ENCODE measurements around the gene NEURL3.
A peak's percentile ranks its signal among the peaks of the same experiment; 100 is the strongest.

The NEURL3 gene

GRCh38 chr2:96539215-96539920, 34.2 kb upstream of the NEURL3 start:
- no peak for DNase-seq

- peak; percentile 95 for DNase-seq
These were observed 33.5 kb upstream of the NEURL3 start for GRCh38 chr2:96538487-96539214.

- peak; percentile 75 for DNase-seq
These were observed 32.8 kb upstream of the NEURL3 start for GRCh38 chr2:96537734-96538486.

- peak; percentile 83 for DNase-seq
These were observed 32.0 kb upstream of the NEURL3 start for GRCh38 chr2:96537066-96537733.

- DNase-seq, result peak; percentile 90
These were observed 31.4 kb upstream of the NEURL3 start, which contains the start of gene ARID5A for GRCh38 chr2:96536445-96537065. ARID5A (plus strand) TSS chr2:96536752; CDS start chr2:96536827, 75 bp downstream.

- peak; percentile 14 for DNase-seq
These were observed 30.2 kb upstream of the NEURL3 start for GRCh38 chr2:96535331-96535730.

- no peak for DNase-seq
These were observed 29.6 kb upstream of the NEURL3 start for GRCh38 chr2:96534701-96535181.

GRCh38 chr2:96534141-96534540, 29.0 kb upstream of the NEURL3 start:
- no peak for DNase-seq

GRCh38 chr2:96533292-96534073, 28.3 kb upstream of the NEURL3 start:
- no peak for DNase-seq

GRCh38 chr2:96532641-96533291, 27.6 kb upstream of the NEURL3 start:
- no peak for DNase-seq

- peak; percentile 78 for DNase-seq
These were observed 26.8 kb upstream of the NEURL3 start for GRCh38 chr2:96531872-96532505.

GRCh38 chr2:96531366-96531765, 26.2 kb upstream of the NEURL3 start:
- DNase-seq, result no peak

- peak; percentile 16 for DNase-seq
These were observed 25.6 kb upstream of the NEURL3 start for GRCh38 chr2:96530474-96531357.

GRCh38 chr2:96530144-96530430, 24.9 kb upstream of the NEURL3 start:
- DNase-seq, result no peak

- DNase-seq, result no peak
These were observed 24.4 kb upstream of the NEURL3 start for GRCh38 chr2:96529376-96530143.

GRCh38 chr2:96528700-96529375, 23.7 kb upstream of the NEURL3 start:
- DNase-seq, result no peak

GRCh38 chr2:96528006-96528699, 23.0 kb upstream of the NEURL3 start:
- DNase-seq, result peak; percentile 59
